Adrenal gland (tissue), 12 donors: ENCODE measurements around the gene RPS6KL1. TPM values are rescaled to one million over a fixed set of nuclear protein-coding genes. Genes with fewer than 3 reads are reported as not detected.
"Not testable (repeated sequence)": the region's sequence is repeated elsewhere in the genome, so short reads cannot be mapped to it uniquely, and the experiment has no call there.

Experiments used
- DNase-seq, 7 donors: peaks; one replicate each; pipeline ENCODE4 v3.0.0-alpha.2; 2019 to 2020
- H3K27ac ChIP-seq, 5 donors: fragments of 200-600 bp; sonication (generic) in 4 of 5; 1 replicate in 3 of 5; 2 replicates in 2 of 5; pipeline versions ENCODE4 v1.5.1 to v1.8.0; 2016 to 2020; ENCODE audit warnings: mild to moderate bottlenecking in 1 of 5
- H3K27me3 ChIP-seq: fragments of 200-600 bp; 2 replicates; pipeline ENCODE4 v1.8.0; 2021
- H3K36me3 ChIP-seq, 2 donors: fragments of 200-600 bp; replicated peaks in 1 of 2; 1 replicate in 1 of 2; 2 replicates in 1 of 2; pipeline versions ENCODE4 v1.5.1 to v1.8.0; 2018 to 2022
- H3K4me1 ChIP-seq, 2 donors: fragments of 200-600 bp; replicated peaks in 1 of 2; 1 replicate in 1 of 2; 2 replicates in 1 of 2; pipeline versions ENCODE4 v1.5.1 to v1.8.0; 2018 to 2021
- H3K4me3 ChIP-seq, 4 donors: fragments of 200-600 bp; sonication (generic) in 3 of 4; one replicate each; pipeline ENCODE4 v1.5.1; 2016 to 2018
- H3K9me3 ChIP-seq, 3 donors: fragments of 200-600 bp; sonication (generic) in 1 of 3; replicated peaks in 1 of 3; 1 replicate in 2 of 3; 2 replicates in 1 of 3; pipeline versions ENCODE4 v1.5.1 to v1.8.0; 2016 to 2021
- POLR2A ChIP-seq, 2 donors: fragments of 450-650 bp; IDR thresholded peaks; one replicate each; pipeline ENCODE4 v1.6.1; 2017; ENCODE audit warnings: antibody characterized with exemption in 2 of 2, mild to moderate bottlenecking in 2 of 2, moderate library complexity in 1 of 2
- WGBS, 4 donors: extraction: QIAGEN DNeasy Blood & Tissue Kit in 2 of 4; methylation state at CpG; one replicate each; pipeline versions ENCODE4 v1.1.5 to v1.1.7; 2013 to 2017; 5-methylcytosine and 5-hydroxymethylcytosine counted together
- intact Hi-C, 2 donors: fragments of 100-400 bp; cut with DNase I; formaldehyde crosslinking; loops; one replicate each; pipeline versions ENCODE4 v1.14.1 to v1.15.0; 2022 to 2023
- polyA plus RNA-seq, 3 donors: library from polyadenylated mRNA; stranded (reverse); fragments of 200-250 nt in 2 of 3; fragments of 350-450 nt in 1 of 3; fragmentation: Illumina TruSeq in 1 of 3; extraction: RNeasy Lipid Tissue Mini Kit (QIAGEN cat#74804) in 1 of 3; gene quantifications; one replicate each; pipeline ENCODE4 v1.2.3, GENCODE V29; 2013 to 2014
- total RNA-seq, 9 donors: library from RNA; depleted of rRNA in 4 of 9; stranded (reverse); fragments of >200 nt in 4 of 9; fragments of 120-200 nt in 1 of 9; fragmentation: NEBNext Ultra II Directional in 1 of 9; extraction: Animal tissue kit (Norgen Biotek cat#: 25700) in 1 of 9; gene quantifications; one replicate each; pipeline versions ENCODE4 v1.1.0 to v1.2.4, GENCODE V29; 2013 to 2023
- TF ChIP-seq, protein P1 (sequence below), 6 experiments: fragments of 450-650 bp in 4 of 6; fragments of 200-600 bp in 2 of 6; sonication (generic) in 1 of 6; IDR thresholded peaks; 1 replicate in 5 of 6; 2 replicates in 1 of 6; pipeline versions ENCODE4 v1.5.1 to v1.8.0; 2016 to 2021; ENCODE audit warnings: antibody characterized with exemption in 6 of 6, mild to moderate bottlenecking in 2 of 6, moderate library complexity in 1 of 6
- donor health status: healthy with polysubstance abuse.
- donor health status: Bipolar disorder and iron deficiency.
- donor health status: DM: yes; HTN: yes; CAD: no.
- donor health status: DM: no; HTN: no; CAD: no.
- donor health status: DM: no; HTN: no; CAD: no.
- donor health status: DM: yes; HTN: yes; CAD: no.

The RPS6KL1 gene
- total and polyA plus RNA-seq, 12 donors: 2.0 to 28.2 (median 5.3) TPM

DNA sequence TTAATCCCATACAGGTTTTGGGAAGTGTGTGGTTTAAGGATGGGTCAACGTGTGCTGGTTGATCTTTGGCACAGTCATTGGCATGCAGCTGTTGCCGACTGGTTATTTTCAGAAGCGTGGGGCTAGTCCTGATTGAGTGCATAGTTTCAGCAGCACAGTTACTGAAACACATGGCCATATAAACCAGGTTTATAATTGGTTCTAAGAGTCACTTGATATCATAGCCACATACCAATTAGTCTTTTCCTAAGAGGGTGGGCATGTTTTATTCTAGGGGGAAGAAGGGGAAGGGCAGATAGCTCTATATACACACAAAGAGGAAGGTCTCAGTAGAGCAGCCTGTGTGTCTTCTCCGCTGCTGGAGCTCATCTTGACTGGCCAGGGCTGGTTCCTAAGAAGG lies 11.0 kb upstream of the RPS6KL1 start:
- H3K4me1 ChIP-seq: peaks cover 0 to 5% of the 10 kb centered on the region in 2 donors
- H3K27me3 ChIP-seq: no peaks in the 10 kb centered on the region
- intact Hi-C loops: no loop called here
- H3K36me3 ChIP-seq: no peaks in the 10 kb centered on the region
- H3K27ac ChIP-seq: no peak overlapping the region
- no peak for TF ChIP-seq POLR2A (IDR thresholded peaks at IDR 0.05)
- TF ChIP-seq, protein P1, sequence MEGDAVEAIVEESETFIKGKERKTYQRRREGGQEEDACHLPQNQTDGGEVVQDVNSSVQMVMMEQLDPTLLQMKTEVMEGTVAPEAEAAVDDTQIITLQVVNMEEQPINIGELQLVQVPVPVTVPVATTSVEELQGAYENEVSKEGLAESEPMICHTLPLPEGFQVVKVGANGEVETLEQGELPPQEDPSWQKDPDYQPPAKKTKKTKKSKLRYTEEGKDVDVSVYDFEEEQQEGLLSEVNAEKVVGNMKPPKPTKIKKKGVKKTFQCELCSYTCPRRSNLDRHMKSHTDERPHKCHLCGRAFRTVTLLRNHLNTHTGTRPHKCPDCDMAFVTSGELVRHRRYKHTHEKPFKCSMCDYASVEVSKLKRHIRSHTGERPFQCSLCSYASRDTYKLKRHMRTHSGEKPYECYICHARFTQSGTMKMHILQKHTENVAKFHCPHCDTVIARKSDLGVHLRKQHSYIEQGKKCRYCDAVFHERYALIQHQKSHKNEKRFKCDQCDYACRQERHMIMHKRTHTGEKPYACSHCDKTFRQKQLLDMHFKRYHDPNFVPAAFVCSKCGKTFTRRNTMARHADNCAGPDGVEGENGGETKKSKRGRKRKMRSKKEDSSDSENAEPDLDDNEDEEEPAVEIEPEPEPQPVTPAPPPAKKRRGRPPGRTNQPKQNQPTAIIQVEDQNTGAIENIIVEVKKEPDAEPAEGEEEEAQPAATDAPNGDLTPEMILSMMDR (IDR thresholded peaks at IDR 0.05): no peak
- DNase-seq: no peak
- no peaks in the 10 kb centered on the region for H3K9me3 ChIP-seq
- 61 to 76% (median 68%) methylated on average over 4 of the region's 4 CpGs for WGBS, 4 donors
- H3K4me3 ChIP-seq: no peak overlapping the region

DNA sequence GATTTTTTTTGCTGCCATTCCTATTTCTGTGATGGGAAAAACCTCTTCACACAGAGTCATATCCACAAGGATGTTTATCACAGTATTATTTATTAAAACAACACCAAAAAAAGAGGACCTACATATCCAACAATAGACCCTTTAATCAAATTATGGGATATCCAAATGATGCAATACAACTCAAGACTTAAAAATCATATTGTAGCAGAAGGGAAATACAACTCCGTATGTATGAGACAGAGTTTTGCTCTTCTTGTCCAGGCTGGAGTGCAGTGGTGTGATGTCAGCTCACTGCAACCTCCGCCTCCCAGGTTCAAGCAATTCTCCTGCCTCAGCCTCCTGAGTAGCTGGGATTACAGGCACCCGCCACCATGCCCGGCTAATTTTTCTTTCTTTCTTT lies 9.9 kb upstream of the RPS6KL1 start:
- H3K9me3 ChIP-seq, H3K4me3 ChIP-seq, intact Hi-C loops, H3K27ac ChIP-seq, H3K4me1 ChIP-seq, DNase-seq, H3K27me3 ChIP-seq, H3K36me3 ChIP-seq: not testable (repeated sequence)
- 68 to 81% (median 79%) methylated on average over 4 of the region's 4 CpGs for WGBS, 4 donors

GRCh38 chr14:74932401-74932901 lies 9.4 kb upstream of the RPS6KL1 start:
- 21 to 31% (median 26%) methylated on average over 6 of the region's 6 CpGs for WGBS, 4 donors
- Histone ChIP-seq H3K27me3 (no peaks in the 10 kb centered on the region), H3K36me3 (no peaks in the 10 kb centered on the region), H3K4me3 (no peak overlapping the region), H3K4me1 (no peaks in the 10 kb centered on the region), H3K27ac (no peak overlapping the region), H3K9me3 (no peaks in the 10 kb centered on the region)
- intact Hi-C loops: no loop called here
- peak in 1 of 7 donors; percentile 16 for DNase-seq
- TF ChIP-seq POLR2A (IDR thresholded peaks at IDR 0.05): no peak
- TF ChIP-seq, protein P1 (IDR thresholded peaks at IDR 0.05): no peak

DNA sequence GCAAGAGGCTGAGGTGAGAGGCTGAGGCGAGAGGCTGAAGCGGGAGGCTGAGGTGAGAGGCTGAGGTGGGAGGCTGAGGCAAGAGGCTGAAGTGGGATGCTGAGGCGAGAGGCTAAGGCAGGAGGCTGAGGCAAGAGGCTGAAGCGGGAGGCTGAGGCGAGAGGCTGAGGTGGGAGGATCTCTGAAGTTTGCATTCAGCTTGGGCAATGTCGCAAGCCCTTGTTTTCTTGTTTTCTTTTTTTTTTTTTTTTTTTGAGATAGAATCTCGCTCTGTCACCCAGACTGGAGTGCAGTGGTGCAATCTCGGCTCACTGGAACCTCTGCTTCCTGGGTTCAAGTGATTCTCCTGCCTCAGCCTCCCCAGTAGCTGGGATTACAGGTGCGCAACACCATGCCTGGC lies 8.7 kb upstream of the RPS6KL1 start:
- intact Hi-C loops, DNase-seq: not testable (repeated sequence)
- WGBS, 4 donors: 76 to 82% (median 78%) methylated on average over 9 of the region's 9 CpGs

DNA sequence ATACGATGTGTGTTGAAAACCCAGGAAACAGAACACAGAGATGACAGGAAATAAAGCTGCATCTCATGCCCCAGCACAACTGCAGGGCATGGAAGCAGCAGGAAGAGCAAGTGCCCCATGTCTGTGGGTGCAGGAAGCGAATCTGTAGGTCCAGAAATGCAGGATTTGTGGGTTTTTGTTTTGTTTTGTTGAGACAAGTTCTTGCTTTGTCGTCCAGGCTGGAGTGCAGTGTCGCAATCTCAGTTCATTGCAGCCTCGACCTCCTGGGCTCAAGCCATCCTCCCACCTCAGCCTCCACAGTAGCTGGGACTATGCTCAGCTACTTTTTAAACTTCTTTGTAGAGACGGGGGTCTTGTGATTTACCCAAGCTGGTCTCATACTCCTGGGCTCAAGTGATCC lies 6.2 kb upstream of the RPS6KL1 start:
- no peaks in the 10 kb centered on the region for H3K27me3 ChIP-seq
- H3K4me1 ChIP-seq: no peaks in the 10 kb centered on the region
- no peak overlapping the region for H3K27ac ChIP-seq
- no peaks in the 10 kb centered on the region for H3K36me3 ChIP-seq
- intact Hi-C loops: no loop called here
- no peak overlapping the region for H3K4me3 ChIP-seq
- no peaks in the 10 kb centered on the region for H3K9me3 ChIP-seq
- WGBS, 4 donors: 53 to 65% (median 60%) methylated on average over 6 of the region's 6 CpGs
- DNase-seq: no peak
- TF ChIP-seq POLR2A (IDR thresholded peaks at IDR 0.05): no peak

More for the DNA sequence above, 8.7 kb upstream of the RPS6KL1 start:
- H3K4me3 ChIP-seq, H3K27me3 ChIP-seq, H3K27ac ChIP-seq, H3K4me1 ChIP-seq, H3K36me3 ChIP-seq, H3K9me3 ChIP-seq: not testable (repeated sequence)

- DNase-seq: no peak
- WGBS, 4 donors: 71 to 85% (median 82%) methylated on average over 6 of the region's 6 CpGs
These were observed 4.2 kb upstream of the RPS6KL1 start for GRCh38 chr14:74927225-74927624.

More at GRCh38 chr14:74927225-74927624, 4.2 kb upstream of the RPS6KL1 start:
- intact Hi-C loops: no loop called here
- Histone ChIP-seq H3K27ac (no peak overlapping the region), H3K4me3 (no peak overlapping the region), H3K27me3 (no peaks in the 10 kb centered on the region), H3K9me3 (no peaks in the 10 kb centered on the region), H3K36me3 (no peaks in the 10 kb centered on the region), H3K4me1 (peaks cover 0 to 10% of the 10 kb centered on the region in 2 donors)
- TF ChIP-seq POLR2A (IDR thresholded peaks at IDR 0.05): no peak
- TF ChIP-seq, protein P1 (IDR thresholded peaks at IDR 0.05): no peak
